Activated CD8-positive, alpha-beta memory T cell treated with anti-CD3 and anti-CD28 coated beads for 36 hours (primary cell): ENCODE measurements around the gene RPS6KA2. TPM values are rescaled to one million over a fixed set of nuclear protein-coding genes. Genes with fewer than 3 reads are reported as not detected.

Experiments used
- CTCF ChIA-PET: fragments of 350-600 bp; sonication (Branson Sonifier 250); formaldehyde crosslinking; loops from one replicate; lab custom pipeline; 2021; ENCODE audit warnings: antibody characterized with exemption; lab: Charles Lee
- POLR2A ChIA-PET: fragments of 350-600 bp; sonication (Branson Sonifier 250); formaldehyde crosslinking; loops from one replicate; lab custom pipeline; 2021; ENCODE audit warnings: antibody characterized with exemption; lab: Charles Lee
- total RNA-seq, 2 experiments: library from RNA; stranded (reverse); gene quantifications; one replicate each; pipeline ENCODE4 v1.2.3, GENCODE V29; 2021

The RPS6KA2 gene
- total RNA-seq, 2 experiments from 2014 or later = 7.0 to 8.3 TPM

DNA sequence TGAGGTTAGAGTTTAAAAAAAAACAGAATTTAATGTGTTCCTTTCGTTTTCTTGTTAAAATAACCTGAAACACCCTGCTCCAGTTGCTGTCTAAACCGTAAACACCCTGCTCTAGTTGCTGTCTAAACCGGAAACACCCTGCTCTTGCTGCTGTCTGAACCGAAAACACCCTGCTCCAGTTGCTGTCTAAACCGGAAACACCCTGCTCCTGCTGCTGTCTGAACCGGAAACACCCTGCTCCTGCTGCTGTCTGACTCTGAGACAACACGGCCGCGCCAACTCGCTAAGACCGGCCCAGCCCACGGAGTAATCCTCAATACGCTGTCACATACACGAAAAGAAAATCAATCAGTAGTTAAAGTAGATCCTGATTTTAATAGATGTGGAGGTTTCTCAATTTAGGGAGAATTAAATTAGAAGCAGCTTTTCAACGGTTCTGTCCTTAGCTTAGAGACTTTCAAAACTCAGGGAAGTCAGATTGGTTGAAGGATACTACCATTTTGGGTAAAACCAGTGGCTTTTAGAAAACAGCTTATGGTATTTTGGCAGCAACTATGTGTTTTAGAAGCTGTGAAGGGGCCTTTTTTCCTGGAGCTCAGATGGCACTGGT lies 138.9 kb downstream of the RPS6KA2 start:
- ChIA-PET CTCF (no interaction called here), POLR2A (interaction anchor here (1.0 to 1.2 kb wide), 2 partner anchors 53 to 139 kb away, joined by 3 to 4 read pairs; partner anchors contain the start of gene RPS6KA2)

GRCh38 chr6:166487148-166487547 lies 139.9 kb downstream of the RPS6KA2 start:
- ChIA-PET POLR2A (no interaction called here), CTCF (no interaction called here)

- ChIA-PET CTCF (no interaction called here), POLR2A (no interaction called here)
Measured at GRCh38 chr6:166486536-166486880, 140.5 kb downstream of the RPS6KA2 start.

GRCh38 chr6:166485651-166486535 lies 141.2 kb downstream of the RPS6KA2 start:
- POLR2A ChIA-PET = no interaction called here
- CTCF ChIA-PET = no interaction called here

- POLR2A ChIA-PET = no interaction called here
- CTCF ChIA-PET = interaction anchor here (0.9 kb wide), 1 partner anchor 19 kb away, joined by 3 read pairs; no protein-coding TSS in a partner anchor
Measured at GRCh38 chr6:166484863-166485262, 142.2 kb downstream of the RPS6KA2 start.

GRCh38 chr6:166483573-166484250 lies 143.3 kb downstream of the RPS6KA2 start:
- ChIA-PET POLR2A (no interaction called here), CTCF (interaction anchor here (0.9 kb wide), 1 partner anchor 18 kb away, joined by 3 read pairs; no protein-coding TSS in a partner anchor)

GRCh38 chr6:166483026-166483425 lies 144.0 kb downstream of the RPS6KA2 start:
- ChIA-PET CTCF (no interaction called here), POLR2A (no interaction called here)

GRCh38 chr6:166478782-166479592 lies 148.1 kb downstream of the RPS6KA2 start:
- ChIA-PET POLR2A (no interaction called here), CTCF (no interaction called here)

DNA sequence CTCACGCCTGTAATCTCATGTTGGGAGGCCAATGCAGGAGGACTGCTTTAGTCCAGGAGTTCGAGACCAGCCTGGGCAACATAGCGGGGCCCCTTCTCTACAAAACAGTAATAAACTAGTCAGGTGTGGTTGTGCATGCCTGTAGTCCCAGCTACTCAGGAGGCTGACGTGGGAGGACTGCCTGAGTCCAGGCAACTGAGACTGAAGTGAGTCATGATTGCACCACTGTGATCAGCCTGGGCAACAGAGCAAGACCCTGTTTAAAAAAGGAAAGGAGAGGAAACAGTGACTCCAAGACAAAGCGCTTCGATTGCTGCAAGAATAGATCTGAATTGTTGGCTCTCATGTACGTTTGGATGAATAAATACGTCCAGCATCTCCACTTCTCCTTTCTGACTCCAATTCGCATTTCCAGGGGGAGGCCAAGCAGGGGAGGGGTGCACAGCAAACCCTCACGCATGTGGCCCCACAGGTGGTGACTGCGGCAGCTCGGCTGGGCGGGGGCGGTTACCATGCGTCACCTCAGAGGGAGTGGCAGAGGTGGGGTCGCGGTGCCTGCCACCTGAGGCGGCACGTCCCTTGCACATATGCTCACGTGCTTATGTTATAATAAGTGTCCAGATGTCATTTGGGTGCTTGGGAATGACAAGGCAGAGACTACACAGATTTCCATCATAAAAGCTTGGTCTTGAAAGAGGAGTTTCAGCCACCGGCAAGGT lies 149.2 kb downstream of the RPS6KA2 start:
- ChIA-PET POLR2A (no interaction called here), CTCF (no interaction called here)

- ChIA-PET POLR2A (no interaction called here), CTCF (no interaction called here)
Measured at GRCh38 chr6:166476634-166477215, 150.3 kb downstream of the RPS6KA2 start.

GRCh38 chr6:166476061-166476591 lies 150.9 kb downstream of the RPS6KA2 start:
- POLR2A ChIA-PET = no interaction called here
- CTCF ChIA-PET = no interaction called here

GRCh38 chr6:166474721-166475565 lies 152.1 kb downstream of the RPS6KA2 start:
- ChIA-PET POLR2A (no interaction called here), CTCF (no interaction called here)

DNA sequence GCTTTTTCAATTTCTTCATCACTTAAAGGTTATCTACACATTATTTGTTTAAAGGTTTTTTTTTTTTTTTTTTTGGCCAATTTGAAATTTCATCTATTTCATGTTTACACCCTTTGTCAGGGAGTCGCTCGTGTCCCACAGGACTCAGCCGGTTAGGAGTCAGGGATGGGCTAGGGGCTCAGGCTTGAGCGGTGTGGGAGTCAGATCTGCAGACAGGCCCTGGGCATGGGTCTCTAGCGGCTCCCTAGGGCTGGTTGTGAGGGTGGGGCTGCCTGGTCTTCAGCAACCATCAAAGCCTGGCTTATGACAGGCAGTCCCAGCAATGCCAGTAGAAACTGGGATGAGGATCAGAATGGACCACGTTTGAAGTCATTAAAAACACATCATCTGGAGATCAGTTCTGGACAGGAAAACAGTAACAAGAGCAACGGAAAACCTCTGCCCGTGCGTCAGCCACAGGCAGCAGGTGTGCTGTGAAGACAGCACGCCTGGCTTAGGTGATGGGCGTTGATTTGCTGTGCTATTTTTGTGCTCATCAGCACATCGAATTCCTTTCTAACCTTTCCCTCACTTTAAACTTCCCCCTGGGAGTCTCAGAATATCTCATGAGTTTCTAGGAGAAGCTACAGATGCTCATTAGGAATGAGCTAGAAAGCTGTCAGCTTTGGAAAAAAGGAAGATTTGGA lies 153.0 kb downstream of the RPS6KA2 start:
- CTCF ChIA-PET = interaction anchor here (0.7 kb wide), 2 partner anchors 17 to 423 kb away, joined by 3 read pairs; no protein-coding TSS in a partner anchor
- POLR2A ChIA-PET = no interaction called here

GRCh38 chr6:166472636-166473035 lies 154.4 kb downstream of the RPS6KA2 start:
- POLR2A ChIA-PET = no interaction called here
- CTCF ChIA-PET = no interaction called here

DNA sequence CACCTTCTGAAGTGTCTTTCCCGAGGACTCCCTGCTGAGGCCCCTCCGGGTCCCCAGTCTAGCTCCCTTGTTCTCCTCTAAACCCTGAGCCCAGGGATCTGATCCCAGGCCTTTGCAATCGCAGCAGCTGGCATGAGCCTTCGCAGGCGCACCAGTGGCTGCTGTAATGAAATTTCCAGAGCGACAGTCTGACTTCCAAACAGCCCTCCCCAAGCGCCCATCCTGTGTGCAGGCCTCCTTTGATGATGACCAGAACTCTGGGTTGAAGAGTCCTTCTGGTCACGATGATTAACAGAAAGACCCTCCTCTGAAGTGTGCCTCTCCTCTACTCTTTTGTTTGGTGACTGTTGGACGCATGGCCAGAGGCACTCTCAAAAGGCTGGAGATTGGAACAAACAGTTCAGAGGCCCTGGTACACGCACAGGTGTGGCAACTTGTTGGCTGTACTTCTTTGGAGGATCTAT lies 155.2 kb downstream of the RPS6KA2 start:
- CTCF ChIA-PET = no interaction called here
- POLR2A ChIA-PET = no interaction called here

GRCh38 chr6:166470863-166471410 lies 156.1 kb downstream of the RPS6KA2 start:
- CTCF ChIA-PET = no interaction called here
- POLR2A ChIA-PET = no interaction called here
